HG02938 (cell line): ENCODE results near the gene LEFTY1.
"Not testable (repeated sequence)": the region's sequence is repeated elsewhere in the genome, so short reads cannot be mapped to it uniquely, and the experiment has no call there.

Experiments used
- ATAC-seq: cut with Tn5 transposase; IDR thresholded peaks from one replicate; pipeline ENCODE4 v1.9.1; 2021; ENCODE audit warnings: mild to moderate bottlenecking, moderate library complexity; ENCODE audit not compliant: unreplicated experiment

Gene LEFTY1

GRCh38 chr1:225850370-225850769 is 38.6 kb downstream of the LEFTY1 start:
- ATAC-seq = no peak

- no peak for ATAC-seq
These were observed 39.0 kb downstream of the LEFTY1 start for GRCh38 chr1:225849925-225850324.

GRCh38 chr1:225848030-225848955 is 40.7 kb downstream of the LEFTY1 start:
- peak; percentile 63 for ATAC-seq

DNA sequence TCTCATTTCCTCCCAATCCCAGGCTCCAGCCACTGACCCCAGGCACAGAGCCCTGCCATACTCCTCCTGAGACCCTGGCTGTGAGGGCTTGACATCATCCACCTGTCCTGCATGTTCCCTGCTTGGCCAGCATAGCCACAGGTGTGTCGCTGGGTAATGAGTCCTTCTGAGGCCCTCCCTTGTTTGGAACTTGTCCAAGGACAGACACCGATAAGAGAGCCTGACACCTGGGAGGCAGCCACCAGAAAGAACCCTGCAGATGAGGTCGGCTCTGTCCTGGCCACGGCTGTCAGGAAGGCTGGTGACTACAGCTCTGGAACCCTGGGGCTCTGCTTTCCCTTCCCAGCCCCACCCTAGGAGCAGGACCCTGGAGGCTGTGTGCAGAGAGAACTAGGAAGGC is 41.3 kb downstream of the LEFTY1 start:
- ATAC-seq = peak; percentile 6

- ATAC-seq = no peak
These were observed 42.3 kb downstream of the LEFTY1 start for GRCh38 chr1:225846331-225847310.

- no peak for ATAC-seq
These were observed 43.2 kb downstream of the LEFTY1 start for GRCh38 chr1:225845571-225846259.

GRCh38 chr1:225845097-225845496 is 43.8 kb downstream of the LEFTY1 start:
- no peak for ATAC-seq

DNA sequence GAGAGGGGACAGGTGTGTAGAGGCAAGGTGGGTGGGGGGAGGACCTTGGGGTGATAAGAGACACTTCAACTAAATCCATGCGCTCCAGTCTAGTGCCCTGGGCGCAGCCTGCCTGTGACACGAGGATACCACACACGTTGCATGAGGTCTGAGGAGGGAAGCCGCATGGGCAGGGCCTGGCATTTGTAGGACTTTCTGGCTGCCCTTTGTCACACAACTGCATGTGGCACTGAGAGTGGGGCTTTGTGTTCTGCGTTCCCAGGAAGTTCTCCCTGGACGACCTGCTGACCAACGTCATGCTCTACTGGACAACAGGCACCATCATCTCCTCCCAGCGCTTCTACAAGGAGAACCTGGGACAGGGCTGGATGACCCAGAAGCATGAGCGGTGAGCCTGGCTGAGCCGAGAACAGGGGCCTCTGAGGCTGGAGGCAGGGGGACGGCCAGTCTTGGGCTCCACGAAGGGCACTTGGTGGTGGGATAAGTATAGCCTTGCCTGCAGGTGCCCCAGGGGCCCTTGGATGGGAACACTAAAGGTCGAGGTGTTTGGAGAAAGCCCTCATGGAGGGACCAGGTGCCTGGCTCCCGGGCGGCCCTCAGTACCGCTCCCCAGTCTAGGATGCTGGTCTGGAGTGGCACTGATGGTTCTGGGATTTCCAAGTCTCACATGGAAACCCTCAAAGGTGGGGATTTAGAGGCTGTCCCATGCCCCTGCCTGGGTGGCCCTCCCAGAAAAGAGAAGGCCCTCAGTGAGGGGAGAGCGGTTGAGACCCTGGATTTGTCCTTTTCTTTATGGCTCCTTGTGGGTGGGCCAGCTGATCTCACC is 44.5 kb downstream of the LEFTY1 start:
- ATAC-seq = no peak

- no peak for ATAC-seq
These were observed 45.5 kb downstream of the LEFTY1 start for GRCh38 chr1:225843426-225843795.

DNA sequence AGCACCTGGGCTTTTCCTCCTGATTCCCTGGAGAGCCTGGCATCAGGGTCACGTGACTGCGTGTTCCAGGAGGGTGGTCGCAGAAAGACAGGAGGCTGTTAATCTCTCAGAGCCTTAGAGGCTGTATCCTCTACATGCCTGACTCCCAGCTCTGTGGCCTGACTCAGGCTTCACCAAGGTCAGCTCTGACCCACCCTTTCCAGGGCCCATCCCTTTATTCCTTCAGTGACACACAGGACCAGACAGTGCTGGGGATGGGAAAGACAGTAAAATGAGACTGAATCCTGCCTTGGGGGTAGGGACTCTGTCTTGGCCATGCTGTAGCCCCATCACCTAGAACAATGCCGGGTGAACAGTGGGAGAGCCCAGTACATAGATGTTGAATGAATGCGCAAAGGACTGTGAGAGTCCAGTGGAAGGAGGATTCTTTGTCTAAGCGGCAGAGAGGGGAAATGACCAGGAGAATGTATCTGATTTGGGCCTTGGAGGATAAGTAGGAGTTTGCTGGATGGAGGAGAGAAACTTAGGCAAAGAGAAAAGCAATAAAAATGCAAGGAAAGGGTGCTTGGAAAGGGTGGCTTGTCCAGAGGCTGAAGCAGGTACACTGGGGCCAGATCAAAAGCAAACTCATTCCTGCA is 46.0 kb downstream of the LEFTY1 start:
- ATAC-seq = no peak

DNA sequence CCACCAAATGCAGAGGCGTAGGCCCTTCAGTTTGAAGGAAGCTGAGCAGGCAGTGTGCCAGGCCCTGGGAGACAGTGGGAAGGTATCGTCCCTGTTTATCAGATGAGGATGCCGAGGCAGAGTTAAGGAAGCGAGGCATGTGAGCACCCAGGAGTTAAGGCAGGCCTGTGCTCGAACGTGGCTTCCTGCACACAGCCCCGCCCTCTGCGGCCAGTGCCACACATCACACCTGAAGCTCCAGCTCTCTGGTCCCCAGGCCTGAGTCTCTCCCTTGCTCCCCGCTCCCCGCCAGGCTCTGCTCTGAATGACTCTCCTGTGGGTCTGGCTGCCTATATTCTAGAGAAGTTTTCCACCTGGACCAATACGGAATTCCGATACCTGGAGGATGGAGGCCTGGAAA is 46.9 kb downstream of the LEFTY1 start:
- ATAC-seq = no peak

DNA sequence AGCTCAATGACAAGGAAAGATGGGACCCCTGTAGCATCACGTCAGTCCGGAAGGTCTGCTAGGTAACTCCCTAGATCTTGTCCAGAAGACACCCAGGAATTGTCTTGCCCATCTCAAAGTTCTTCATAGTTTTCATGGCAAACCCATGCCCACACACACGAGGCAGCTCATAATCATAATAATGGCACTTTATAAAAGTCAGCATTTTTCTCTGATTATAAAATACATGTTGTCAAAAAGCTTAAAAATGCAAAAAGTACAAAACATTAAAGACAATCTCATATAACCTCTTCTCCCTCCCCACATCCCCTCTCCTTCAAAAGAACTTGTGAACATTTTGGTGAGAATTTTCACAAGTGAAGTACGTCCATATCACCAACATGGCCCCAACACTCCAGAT is 48.2 kb downstream of the LEFTY1 start:
- ATAC-seq = no peak

DNA sequence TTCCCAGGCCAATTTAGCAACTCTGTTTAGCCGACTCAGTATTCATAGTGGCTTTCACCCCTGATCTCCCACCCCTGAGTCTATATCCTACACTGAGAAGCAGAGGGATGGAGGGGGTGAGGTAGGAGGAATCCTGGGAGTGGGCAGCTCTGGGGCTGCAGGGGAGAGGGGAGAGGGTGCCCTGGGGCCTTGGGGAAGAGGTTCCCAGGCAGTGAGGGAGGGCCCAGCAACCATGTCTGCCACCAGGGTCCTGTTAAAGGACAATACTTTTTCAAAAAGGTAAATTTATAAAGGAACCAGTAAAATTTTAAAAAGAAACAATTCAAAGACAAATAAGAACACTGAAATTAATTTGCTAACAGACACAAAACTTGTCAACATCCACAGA is 48.7 kb downstream of the LEFTY1 start:
- no peak for ATAC-seq

- ATAC-seq = no peak
These were observed 50.2 kb downstream of the LEFTY1 start for GRCh38 chr1:225838793-225839192.

- not testable (repeated sequence) for ATAC-seq
These were observed 52.6 kb downstream of the LEFTY1 start for GRCh38 chr1:225836296-225836695.
